Measurements from ENCODE around the gene SFMBT2.

GRCh38 chr10:7261351-7261750, 149.5 kb downstream of the SFMBT2 start:
- TF ChIP-seq, protein P1, sequence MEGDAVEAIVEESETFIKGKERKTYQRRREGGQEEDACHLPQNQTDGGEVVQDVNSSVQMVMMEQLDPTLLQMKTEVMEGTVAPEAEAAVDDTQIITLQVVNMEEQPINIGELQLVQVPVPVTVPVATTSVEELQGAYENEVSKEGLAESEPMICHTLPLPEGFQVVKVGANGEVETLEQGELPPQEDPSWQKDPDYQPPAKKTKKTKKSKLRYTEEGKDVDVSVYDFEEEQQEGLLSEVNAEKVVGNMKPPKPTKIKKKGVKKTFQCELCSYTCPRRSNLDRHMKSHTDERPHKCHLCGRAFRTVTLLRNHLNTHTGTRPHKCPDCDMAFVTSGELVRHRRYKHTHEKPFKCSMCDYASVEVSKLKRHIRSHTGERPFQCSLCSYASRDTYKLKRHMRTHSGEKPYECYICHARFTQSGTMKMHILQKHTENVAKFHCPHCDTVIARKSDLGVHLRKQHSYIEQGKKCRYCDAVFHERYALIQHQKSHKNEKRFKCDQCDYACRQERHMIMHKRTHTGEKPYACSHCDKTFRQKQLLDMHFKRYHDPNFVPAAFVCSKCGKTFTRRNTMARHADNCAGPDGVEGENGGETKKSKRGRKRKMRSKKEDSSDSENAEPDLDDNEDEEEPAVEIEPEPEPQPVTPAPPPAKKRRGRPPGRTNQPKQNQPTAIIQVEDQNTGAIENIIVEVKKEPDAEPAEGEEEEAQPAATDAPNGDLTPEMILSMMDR (IDR thresholded peaks at IDR 0.05) = no peak
- no peak for TF ChIP-seq POLR2A (IDR thresholded peaks at IDR 0.05)

Data from prostate gland (tissue), 2 donors.